Tibial artery (tissue), 4 donors: ENCODE results near the gene RRP1.

Source experiments
- DNase-seq, 2 donors: peaks; one replicate each; pipeline ENCODE4 v3.0.0-alpha.2; 2019
- H3K27ac ChIP-seq, 2 donors: fragments of 200-600 bp; sonication (generic) in 1 of 2; 1 replicate in 1 of 2; 2 replicates in 1 of 2; pipeline ENCODE4 v1.5.1; 2018 to 2019; ENCODE audit warnings: mild to moderate bottlenecking in 1 of 2
- H3K27me3 ChIP-seq, 2 donors: fragments of 200-600 bp; sonication (generic) in 1 of 2; one replicate each; pipeline versions ENCODE4 v1.5.1 to v1.6.0; 2016 to 2019
- H3K36me3 ChIP-seq, 3 donors: fragments of 200-600 bp; sonication (generic) in 2 of 3; one replicate each; pipeline ENCODE4 v1.5.1; 2016 to 2019; ENCODE audit warnings: mild to moderate bottlenecking in 2 of 3
- H3K4me1 ChIP-seq, 4 donors: fragments of 200-600 bp; sonication (generic) in 2 of 4; 1 replicate in 3 of 4; 2 replicates in 1 of 4; pipeline ENCODE4 v1.5.1; 2016 to 2019
- H3K4me3 ChIP-seq, 2 donors: fragments of 200-600 bp; sonication (generic) in 1 of 2; 1 replicate in 1 of 2; 2 replicates in 1 of 2; pipeline ENCODE4 v1.5.1; 2018 to 2019; ENCODE audit warnings: mild to moderate bottlenecking in 2 of 2
- H3K9me3 ChIP-seq, 3 donors: fragments of 200-600 bp; sonication (generic) in 1 of 3; one replicate each; pipeline ENCODE4 v1.5.1; 2016 to 2019
- CTCF ChIP-seq, 2 experiments: fragments of 200-600 bp in 1 of 2; fragments of 450-650 bp in 1 of 2; IDR thresholded peaks; one replicate each; pipeline ENCODE4 v1.5.1; 2017 to 2019; ENCODE audit warnings: antibody characterized with exemption in 2 of 2, mild to moderate bottlenecking in 1 of 2, moderate library complexity in 1 of 2
- intact Hi-C: fragments of 100-400 bp; cut with DNase I; formaldehyde crosslinking; loops from one replicate; pipeline ENCODE4 v1.15.0; 2023; ENCODE audit warnings: low total_unique reads

RRP1 gene

GRCh38 chr21:43794857-43795256 is 5.5 kb downstream of the RRP1 start:
- no peak for TF ChIP-seq CTCF (IDR thresholded peaks at IDR 0.05)
- H3K27me3 ChIP-seq: no peaks in the 10 kb centered on the region
- peaks cover 0 to 17% (median 12%) of the 10 kb centered on the region in 4 donors for H3K4me1 ChIP-seq
- intact Hi-C loops: no loop called here
- H3K4me3 ChIP-seq: no peak overlapping the region
- no peak for DNase-seq
- H3K9me3 ChIP-seq: no peaks in the 10 kb centered on the region
- no peak overlapping the region for H3K27ac ChIP-seq
- H3K36me3 ChIP-seq: peaks cover 62 to 86% (median 79%) of the 10 kb centered on the region in 3 donors

- H3K4me1 ChIP-seq: no peaks in the 10 kb centered on the region
- intact Hi-C loops: no loop called here
- no peaks in the 10 kb centered on the region for H3K9me3 ChIP-seq
- TF ChIP-seq CTCF (IDR thresholded peaks at IDR 0.05): no peak
- H3K27ac ChIP-seq: no peak overlapping the region
- H3K36me3 ChIP-seq: peaks cover 66 to 100% (median 99%) of the 10 kb centered on the region in 3 donors
- H3K27me3 ChIP-seq: no peaks in the 10 kb centered on the region
- DNase-seq: no peak
- H3K4me3 ChIP-seq: no peak overlapping the region
These were observed 8.0 kb downstream of the RRP1 start for GRCh38 chr21:43797415-43797814.

- no peak for DNase-seq
- Histone ChIP-seq H3K9me3 (no peaks in the 10 kb centered on the region), H3K36me3 (peaks cover 71 to 99% (median 99%) of the 10 kb centered on the region in 3 donors), H3K4me1 (no peaks in the 10 kb centered on the region), H3K27me3 (no peaks in the 10 kb centered on the region), H3K4me3 (no peak overlapping the region), H3K27ac (no peak overlapping the region)
- intact Hi-C loops: no loop called here
- no peak for TF ChIP-seq CTCF (IDR thresholded peaks at IDR 0.05)
These were observed 8.7 kb downstream of the RRP1 start for GRCh38 chr21:43797925-43798715.

- no peak for TF ChIP-seq CTCF (IDR thresholded peaks at IDR 0.05)
- H3K9me3 ChIP-seq: no peaks in the 10 kb centered on the region
- no peak for DNase-seq
- no peaks in the 10 kb centered on the region for H3K27me3 ChIP-seq
- H3K27ac ChIP-seq: no peak overlapping the region
- intact Hi-C loops: no loop called here
- H3K4me3 ChIP-seq: no peak overlapping the region
- no peaks in the 10 kb centered on the region for H3K4me1 ChIP-seq
- H3K36me3 ChIP-seq: peaks cover 64 to 99% (median 98%) of the 10 kb centered on the region in 3 donors
These were observed 10.0 kb downstream of the RRP1 start for GRCh38 chr21:43799301-43799840.

- Histone ChIP-seq H3K27me3 (no peaks in the 10 kb centered on the region), H3K27ac (no peak overlapping the region), H3K9me3 (no peaks in the 10 kb centered on the region), H3K36me3 (peaks cover 62 to 99% (median 92%) of the 10 kb centered on the region in 3 donors), H3K4me3 (no peak overlapping the region), H3K4me1 (no peaks in the 10 kb centered on the region)
- TF ChIP-seq CTCF (IDR thresholded peaks at IDR 0.05): no peak
- DNase-seq: no peak
- intact Hi-C loops: no loop called here
These were observed 10.7 kb downstream of the RRP1 start for GRCh38 chr21:43800124-43800523.
